ENCODE results near the gene ETS1. TPM values are rescaled to one million over a fixed set of nuclear protein-coding genes. Genes with fewer than 3 reads are reported as not detected.

ETS1 gene
- total RNA-seq, 1 donor from 2014 or later: 0.54 TPM

DNA sequence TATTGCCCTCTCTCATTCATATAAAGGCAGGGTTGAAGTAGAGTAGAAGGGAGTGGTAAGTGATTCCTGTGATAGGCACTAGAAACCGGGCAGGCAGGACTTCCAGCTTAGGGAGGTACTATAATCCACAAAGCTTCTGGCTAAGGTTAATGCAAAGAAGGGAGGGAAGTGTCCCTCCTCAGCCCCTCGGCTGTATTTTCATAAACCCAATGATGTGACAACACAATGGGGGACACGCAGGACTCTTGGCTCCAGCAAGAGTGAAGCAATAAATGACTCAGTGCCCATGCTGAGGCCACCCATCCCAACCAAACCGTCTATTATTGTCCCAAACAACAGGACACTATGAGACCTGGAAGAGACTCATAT is 90.7 kb downstream of the ETS1 start:
- no peak overlapping the region for H3K27ac ChIP-seq
- H3K27me3 ChIP-seq: no peaks in the 10 kb centered on the region
- peaks cover 27% of the 10 kb centered on the region for H3K4me1 Mint-ChIP-seq
- peaks cover 11% of the 10 kb centered on the region for H3K4me1 ChIP-seq
- H3K79me2 ChIP-seq (ENCODE audit: low read depth): no peaks in the 10 kb centered on the region
- H3K36me3 ChIP-seq: no peaks in the 10 kb centered on the region
- no peak overlapping the region for H2AFZ ChIP-seq (replicated peaks)
- no peak overlapping the region for H3K4me3 Mint-ChIP-seq
- H3F3A ChIP-seq (ENCODE audit: low read depth): no peaks in the 10 kb centered on the region
- H3K9ac ChIP-seq: no peak overlapping the region
- H4K20me1 ChIP-seq (ENCODE audit: low read depth): no peaks in the 10 kb centered on the region
- no peak overlapping the region for H3K4me3 ChIP-seq
- TF ChIP-seq, protein P1, sequence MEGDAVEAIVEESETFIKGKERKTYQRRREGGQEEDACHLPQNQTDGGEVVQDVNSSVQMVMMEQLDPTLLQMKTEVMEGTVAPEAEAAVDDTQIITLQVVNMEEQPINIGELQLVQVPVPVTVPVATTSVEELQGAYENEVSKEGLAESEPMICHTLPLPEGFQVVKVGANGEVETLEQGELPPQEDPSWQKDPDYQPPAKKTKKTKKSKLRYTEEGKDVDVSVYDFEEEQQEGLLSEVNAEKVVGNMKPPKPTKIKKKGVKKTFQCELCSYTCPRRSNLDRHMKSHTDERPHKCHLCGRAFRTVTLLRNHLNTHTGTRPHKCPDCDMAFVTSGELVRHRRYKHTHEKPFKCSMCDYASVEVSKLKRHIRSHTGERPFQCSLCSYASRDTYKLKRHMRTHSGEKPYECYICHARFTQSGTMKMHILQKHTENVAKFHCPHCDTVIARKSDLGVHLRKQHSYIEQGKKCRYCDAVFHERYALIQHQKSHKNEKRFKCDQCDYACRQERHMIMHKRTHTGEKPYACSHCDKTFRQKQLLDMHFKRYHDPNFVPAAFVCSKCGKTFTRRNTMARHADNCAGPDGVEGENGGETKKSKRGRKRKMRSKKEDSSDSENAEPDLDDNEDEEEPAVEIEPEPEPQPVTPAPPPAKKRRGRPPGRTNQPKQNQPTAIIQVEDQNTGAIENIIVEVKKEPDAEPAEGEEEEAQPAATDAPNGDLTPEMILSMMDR (IDR thresholded peaks at IDR 0.05): no peak
- TF ChIP-seq EZH2 (IDR thresholded peaks at IDR 0.05) (no peak), EZH2phosphoT487 (IDR thresholded peaks at IDR 0.05) (no peak)
- H3K9me3 Mint-ChIP-seq: no peaks in the 10 kb centered on the region
- H3K27me3 Mint-ChIP-seq (ENCODE audit: insufficient read depth, low read depth): peaks cover 8% of the 10 kb centered on the region
- H3K27ac Mint-ChIP-seq: peak overlapping the region; percentile 3
- H3K9me3 ChIP-seq (ENCODE audit: low read depth): no peaks in the 10 kb centered on the region
- H3K36me3 Mint-ChIP-seq: no peaks in the 10 kb centered on the region
- H3K4me2 ChIP-seq: no peak overlapping the region
- no peak for DNase-seq (ENCODE audit: low spot score)

DNA sequence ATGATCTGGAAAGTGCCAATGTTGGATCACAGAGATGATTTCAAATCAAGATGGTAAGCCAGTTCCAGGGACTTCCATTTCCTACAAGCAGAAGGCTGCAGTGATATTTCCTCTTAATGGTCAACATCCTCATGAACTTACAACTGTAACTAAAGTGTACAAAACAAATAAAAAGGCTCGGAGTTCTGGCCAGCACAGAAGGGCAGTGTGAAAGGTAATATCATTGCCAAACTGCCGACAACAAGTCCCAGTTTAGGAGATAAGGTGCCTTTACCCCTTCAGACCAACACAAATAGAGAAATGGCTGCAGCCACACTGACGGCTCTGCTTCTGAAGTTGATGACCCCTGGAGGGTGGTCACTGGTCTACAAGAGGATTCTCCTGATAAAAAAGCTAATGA is 91.1 kb downstream of the ETS1 start:
- Histone ChIP-seq H3K9ac (no peak overlapping the region), H3F3A (ENCODE audit: low read depth) (no peaks in the 10 kb centered on the region), H3K27me3 (no peaks in the 10 kb centered on the region), H3K9me3 (ENCODE audit: low read depth) (no peaks in the 10 kb centered on the region), H3K36me3 (no peaks in the 10 kb centered on the region), H3K27ac (no peak overlapping the region), H4K20me1 (ENCODE audit: low read depth) (no peaks in the 10 kb centered on the region), H3K4me3 (no peak overlapping the region), H3K4me2 (no peak overlapping the region), H2AFZ (replicated peaks) (no peak overlapping the region), H3K79me2 (ENCODE audit: low read depth) (no peaks in the 10 kb centered on the region), H3K4me1 (peaks cover 11% of the 10 kb centered on the region)
- Mint-ChIP-seq H3K27ac (peak overlapping the region; percentile 3), H3K9me3 (no peaks in the 10 kb centered on the region), H3K36me3 (no peaks in the 10 kb centered on the region), H3K4me1 (peaks cover 27% of the 10 kb centered on the region), H3K27me3 (ENCODE audit: insufficient read depth, low read depth) (peaks cover 7% of the 10 kb centered on the region), H3K4me3 (no peak overlapping the region)
- no peak for TF ChIP-seq EZH2phosphoT487 (IDR thresholded peaks at IDR 0.05)
- TF ChIP-seq, protein P1 (IDR thresholded peaks at IDR 0.05): no peak
- no peak for TF ChIP-seq EZH2 (IDR thresholded peaks at IDR 0.05)
- DNase-seq (ENCODE audit: low spot score): no peak

DNA sequence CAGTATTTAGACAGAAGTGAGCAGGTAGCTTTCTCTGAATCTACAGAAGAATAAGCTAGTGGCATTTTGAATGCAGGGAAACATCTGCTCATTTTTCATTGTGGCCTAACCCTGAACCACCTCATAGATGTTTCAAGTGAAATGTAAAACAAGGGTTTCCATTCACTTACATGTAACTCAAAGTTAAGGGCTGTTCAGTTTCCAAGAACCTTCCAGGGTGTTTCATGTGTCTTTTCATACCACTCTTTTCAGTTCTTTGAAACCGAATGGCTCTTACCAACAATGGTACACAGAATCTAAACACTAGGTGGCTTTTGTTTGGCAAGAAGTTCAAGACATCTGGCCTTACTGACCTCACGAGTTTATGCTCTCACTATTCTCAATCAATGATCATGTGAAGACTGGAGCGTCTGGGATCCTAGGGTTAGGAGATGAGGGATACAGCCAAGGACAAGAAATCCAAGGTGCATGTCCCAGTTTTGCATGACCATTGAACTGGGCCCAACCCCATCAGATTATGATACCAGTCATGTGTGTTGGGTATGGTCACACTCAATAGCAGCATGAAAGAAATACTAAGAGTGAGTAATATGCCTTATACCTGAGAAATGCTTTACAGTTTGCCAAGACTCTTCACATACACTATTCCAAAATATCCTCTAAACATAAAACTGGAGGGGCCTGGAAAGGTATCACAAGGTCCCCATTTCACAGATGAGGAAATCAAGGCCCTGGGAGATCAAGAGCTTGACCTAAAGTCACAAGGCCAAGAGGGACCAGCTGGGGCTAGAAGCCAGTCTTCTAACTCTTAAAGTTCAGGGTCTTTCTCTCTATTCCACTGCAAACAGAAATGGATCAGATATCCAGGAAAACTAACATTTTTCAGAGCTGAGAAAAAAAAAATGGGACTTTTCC is 92.7 kb downstream of the ETS1 start:
- Mint-ChIP-seq H3K4me3 (no peak overlapping the region), H3K27ac (no peak overlapping the region), H3K4me1 (peaks cover 27% of the 10 kb centered on the region), H3K9me3 (no peaks in the 10 kb centered on the region), H3K36me3 (peaks cover 2% of the 10 kb centered on the region), H3K27me3 (ENCODE audit: insufficient read depth, low read depth) (peaks cover 6% of the 10 kb centered on the region)
- Histone ChIP-seq H3K27ac (no peak overlapping the region), H3K9ac (no peak overlapping the region), H2AFZ (replicated peaks) (no peak overlapping the region), H3K4me2 (no peak overlapping the region), H4K20me1 (ENCODE audit: low read depth) (no peaks in the 10 kb centered on the region), H3K36me3 (no peaks in the 10 kb centered on the region), H3K4me1 (peaks cover 11% of the 10 kb centered on the region), H3K79me2 (ENCODE audit: low read depth) (no peaks in the 10 kb centered on the region), H3K9me3 (ENCODE audit: low read depth) (no peaks in the 10 kb centered on the region), H3K4me3 (no peak overlapping the region), H3F3A (ENCODE audit: low read depth) (no peaks in the 10 kb centered on the region), H3K27me3 (no peaks in the 10 kb centered on the region)
- TF ChIP-seq EZH2phosphoT487 (IDR thresholded peaks at IDR 0.05) (no peak), EZH2 (IDR thresholded peaks at IDR 0.05) (no peak)
- TF ChIP-seq, protein P1 (IDR thresholded peaks at IDR 0.05): no peak
- DNase-seq (ENCODE audit: low spot score): no peak
